ENCODE data around the gene AKAP6.

The AKAP6 gene

GRCh38 chr14:32524609-32525375 is 195.7 kb downstream of the AKAP6 start:
- Histone ChIP-seq H3K9ac (no peak overlapping the region), H3K9me3 (ENCODE audit: control insufficient read depth, low read length) (no peaks in the 10 kb centered on the region), H3K4me2 (ENCODE audit: low read length) (no peak overlapping the region), H3K79me2 (no peaks in the 10 kb centered on the region), H3K27me3 (ENCODE audit: control insufficient read depth, insufficient read depth, low read length) (no peaks in the 10 kb centered on the region), H2AFZ (no peak overlapping the region), H3K4me1 (no peaks in the 10 kb centered on the region), H3K36me3 (ENCODE audit: control insufficient read depth, insufficient read depth, low read length) (no peaks in the 10 kb centered on the region), H3K4me3 (ENCODE audit: low read depth, low read length) (no peak overlapping the region), H3K27ac (no peak overlapping the region)
- no peak for TF ChIP-seq CTCF (IDR thresholded peaks at IDR 0.05)

GRCh38 chr14:32525591-32525990 is 196.5 kb downstream of the AKAP6 start:
- Histone ChIP-seq H3K27ac (no peak overlapping the region), H3K4me3 (ENCODE audit: low read depth, low read length) (no peak overlapping the region)

GRCh38 chr14:32530800-32531199 is 201.7 kb downstream of the AKAP6 start:
- no peak overlapping the region for H3K27ac ChIP-seq
- H3K9me3 ChIP-seq (ENCODE audit: control insufficient read depth, low read length) = no peaks in the 10 kb centered on the region
- no peaks in the 10 kb centered on the region for H3K27me3 ChIP-seq (ENCODE audit: control insufficient read depth, insufficient read depth, low read length)
- no peak overlapping the region for H3K9ac ChIP-seq
- no peak overlapping the region for H3K4me3 ChIP-seq (ENCODE audit: low read depth, low read length)
- H3K36me3 ChIP-seq (ENCODE audit: control insufficient read depth, insufficient read depth, low read length) = no peaks in the 10 kb centered on the region
- no peak for TF ChIP-seq CTCF (IDR thresholded peaks at IDR 0.05)
- no peaks in the 10 kb centered on the region for H3K79me2 ChIP-seq
- no peaks in the 10 kb centered on the region for H3K4me1 ChIP-seq
- H3K4me2 ChIP-seq (ENCODE audit: low read length) = no peak overlapping the region
- no peak overlapping the region for H2AFZ ChIP-seq

More at GRCh38 chr14:32525591-32525990, 196.5 kb downstream of the AKAP6 start:
- Histone ChIP-seq H3K9me3 (ENCODE audit: control insufficient read depth, low read length) (no peaks in the 10 kb centered on the region), H3K27me3 (ENCODE audit: control insufficient read depth, insufficient read depth, low read length) (no peaks in the 10 kb centered on the region), H3K79me2 (no peaks in the 10 kb centered on the region), H3K9ac (no peak overlapping the region), H3K36me3 (ENCODE audit: control insufficient read depth, insufficient read depth, low read length) (no peaks in the 10 kb centered on the region), H2AFZ (no peak overlapping the region), H3K4me2 (ENCODE audit: low read length) (no peak overlapping the region), H3K4me1 (no peaks in the 10 kb centered on the region)
- TF ChIP-seq CTCF (IDR thresholded peaks at IDR 0.05) = no peak

- H3K27ac ChIP-seq = no peak overlapping the region
- H2AFZ ChIP-seq = no peak overlapping the region
- H3K4me2 ChIP-seq (ENCODE audit: low read length) = no peak overlapping the region
- TF ChIP-seq CTCF (IDR thresholded peaks at IDR 0.05) = no peak
- H3K4me1 ChIP-seq = no peaks in the 10 kb centered on the region
- H3K9ac ChIP-seq = no peak overlapping the region
- H3K4me3 ChIP-seq (ENCODE audit: low read depth, low read length) = no peak overlapping the region
- H3K9me3 ChIP-seq (ENCODE audit: control insufficient read depth, low read length) = no peaks in the 10 kb centered on the region
- no peaks in the 10 kb centered on the region for H3K79me2 ChIP-seq
- no peaks in the 10 kb centered on the region for H3K27me3 ChIP-seq (ENCODE audit: control insufficient read depth, insufficient read depth, low read length)
- no peaks in the 10 kb centered on the region for H3K36me3 ChIP-seq (ENCODE audit: control insufficient read depth, insufficient read depth, low read length)
Measured at GRCh38 chr14:32531942-32532515, 202.9 kb downstream of the AKAP6 start.

GRCh38 chr14:32534145-32534544 is 205.0 kb downstream of the AKAP6 start:
- H3K9ac ChIP-seq = no peak overlapping the region
- H3K27ac ChIP-seq = no peak overlapping the region
- H3K4me3 ChIP-seq (ENCODE audit: low read depth, low read length) = no peak overlapping the region
- no peaks in the 10 kb centered on the region for H3K79me2 ChIP-seq
- H3K36me3 ChIP-seq (ENCODE audit: control insufficient read depth, insufficient read depth, low read length) = no peaks in the 10 kb centered on the region
- H2AFZ ChIP-seq = no peak overlapping the region
- TF ChIP-seq CTCF (IDR thresholded peaks at IDR 0.05) = no peak
- no peaks in the 10 kb centered on the region for H3K27me3 ChIP-seq (ENCODE audit: control insufficient read depth, insufficient read depth, low read length)
- no peak overlapping the region for H3K4me2 ChIP-seq (ENCODE audit: low read length)
- H3K4me1 ChIP-seq = no peaks in the 10 kb centered on the region
- H3K9me3 ChIP-seq (ENCODE audit: control insufficient read depth, low read length) = no peaks in the 10 kb centered on the region

Data from parathyroid adenoma (tissue), 2 donors.